NCI-H446 (cell line): ENCODE measurements around the gene CPPED1.

Experiments used
- DNase-seq, 2 experiments: peaks; one replicate each; lab custom pipeline; 2025; lab: John Stamatoyannopoulos, UW

CPPED1 gene

DNA sequence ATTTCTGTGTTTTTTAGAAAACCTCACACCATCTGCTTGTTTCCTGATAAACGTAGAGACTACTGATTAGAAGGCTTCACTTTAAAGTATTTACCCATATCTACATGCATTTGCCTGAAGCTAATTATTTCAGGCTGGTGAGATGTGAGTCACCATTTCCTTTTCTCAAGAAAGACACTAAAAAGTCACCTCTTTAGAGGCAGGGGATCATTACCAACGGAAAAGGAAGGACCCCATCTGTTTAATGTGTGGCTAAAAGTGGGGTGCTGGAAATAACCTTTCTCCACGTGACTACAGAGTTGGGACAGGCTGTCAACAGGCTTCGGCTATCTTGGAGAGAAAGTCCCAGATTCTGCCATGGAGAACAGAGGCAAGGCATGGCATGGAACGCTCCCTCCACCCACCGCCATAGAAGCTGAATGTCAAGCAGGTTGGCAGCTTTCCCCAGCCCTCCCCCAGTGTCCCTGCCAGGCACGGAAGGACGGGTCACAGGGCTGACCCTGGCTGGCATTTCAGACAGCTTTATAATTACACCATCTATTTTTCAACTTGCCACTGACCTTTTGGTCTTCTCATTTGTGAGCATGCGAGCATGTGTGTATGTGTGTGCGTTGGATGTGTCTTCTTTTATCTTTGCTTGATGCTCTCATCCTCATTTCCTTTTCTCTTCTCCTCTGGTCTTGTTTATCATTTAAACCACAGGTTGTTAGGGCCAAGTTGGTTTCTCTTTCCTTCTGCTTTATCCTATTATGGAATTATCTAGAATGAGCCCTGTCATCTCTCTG lies 157.0 kb downstream of the CPPED1 start:
- no peak for DNase-seq

DNA sequence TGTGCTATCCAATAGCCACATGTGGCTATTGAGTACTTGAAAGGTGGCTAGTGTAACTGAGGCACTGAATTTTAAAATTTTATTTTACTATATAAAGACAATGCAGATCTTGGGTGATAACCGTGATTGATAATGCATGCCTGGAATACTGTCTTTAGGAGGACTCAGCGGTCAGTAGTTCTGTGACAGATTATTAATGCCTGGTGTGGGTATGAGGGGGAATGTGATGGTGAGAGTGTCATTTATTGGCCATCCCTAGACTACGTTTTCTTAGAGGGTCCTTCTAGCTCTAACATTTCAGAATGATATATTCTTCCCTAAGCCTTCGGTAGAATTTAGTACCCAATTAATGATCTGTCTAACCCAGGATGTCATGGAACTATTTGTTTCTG lies 157.6 kb downstream of the CPPED1 start:
- DNase-seq, result no peak

DNA sequence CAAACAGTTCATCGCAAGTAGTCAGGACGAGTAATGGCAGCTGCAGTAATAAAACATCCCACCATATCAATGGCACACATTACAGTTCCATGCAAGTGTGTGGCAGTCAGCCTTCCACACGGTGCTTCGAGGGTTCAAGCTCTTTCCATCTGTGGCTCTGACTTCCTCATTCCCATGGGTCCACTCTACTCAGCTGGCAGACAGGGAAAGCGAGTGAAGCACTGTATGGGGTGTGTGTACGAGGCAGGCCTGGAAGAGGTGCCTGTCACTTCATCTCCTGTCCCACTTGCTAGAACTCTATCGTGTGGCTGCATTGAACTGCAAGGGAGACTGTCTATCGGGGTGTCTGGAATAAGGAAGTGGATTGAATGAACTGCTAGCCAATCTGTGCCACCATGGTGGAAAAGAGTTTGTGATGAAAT lies 160.6 kb downstream of the CPPED1 start:
- DNase-seq, result no peak

DNA sequence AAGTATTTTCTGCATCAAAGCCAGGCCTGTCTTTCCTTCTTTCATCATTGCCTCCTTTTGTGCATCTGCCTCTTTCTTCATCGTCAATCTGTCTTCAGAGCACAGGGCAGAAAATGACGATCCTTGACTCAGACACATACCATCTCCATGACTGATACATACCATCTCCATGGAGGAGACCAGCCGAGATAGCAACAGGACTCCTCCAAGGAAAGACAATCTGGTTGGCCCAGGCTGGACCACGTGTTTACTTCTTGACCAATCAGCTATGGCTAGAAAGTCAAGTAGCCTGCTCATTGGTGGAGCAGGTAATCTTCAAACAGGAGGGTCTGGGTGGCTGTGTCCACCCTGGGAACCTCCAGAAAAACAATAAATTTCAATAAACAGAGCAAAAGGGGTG lies 164.6 kb downstream of the CPPED1 start:
- no peak for DNase-seq

DNA sequence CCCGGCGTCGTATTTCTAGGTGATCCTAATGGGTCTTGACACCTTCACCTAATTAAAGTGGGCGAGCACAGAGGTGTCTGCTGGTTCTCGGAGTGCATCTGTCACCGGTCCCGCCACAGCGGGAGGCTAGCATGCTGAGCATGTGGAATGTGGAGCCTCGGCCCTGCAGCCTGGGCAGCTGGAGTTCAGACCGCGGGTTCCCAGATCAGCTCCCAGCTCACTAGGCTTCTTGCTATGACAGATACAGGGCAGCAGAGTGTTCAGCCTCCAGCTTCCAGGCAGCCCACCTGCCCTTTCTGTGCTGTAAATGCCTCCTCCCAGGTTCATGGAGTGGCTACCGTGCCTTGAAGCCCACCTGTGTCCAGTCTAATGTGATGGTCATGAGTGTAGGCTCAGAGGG lies 166.7 kb downstream of the CPPED1 start:
- no peak for DNase-seq

DNA sequence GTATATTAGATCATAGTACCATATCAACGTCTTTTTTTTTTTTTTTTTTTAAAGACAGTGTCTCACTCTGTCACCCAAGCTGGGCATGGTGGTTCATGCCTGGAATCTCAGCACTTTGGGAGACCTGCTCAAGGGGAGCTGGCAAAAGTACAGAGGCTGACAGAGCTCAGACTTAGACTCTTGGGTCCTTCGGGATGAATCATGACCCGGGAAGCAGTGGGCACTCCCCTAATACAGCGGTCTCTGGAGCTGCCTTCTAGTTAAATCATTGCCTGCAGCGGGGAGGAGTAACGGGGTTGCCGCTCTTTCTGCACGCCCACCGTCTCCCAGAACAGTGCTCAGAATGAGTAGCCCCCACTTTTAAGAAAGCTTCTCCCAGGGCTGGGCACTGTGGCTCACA lies 174.4 kb downstream of the CPPED1 start:
- DNase-seq, result no peak

DNA sequence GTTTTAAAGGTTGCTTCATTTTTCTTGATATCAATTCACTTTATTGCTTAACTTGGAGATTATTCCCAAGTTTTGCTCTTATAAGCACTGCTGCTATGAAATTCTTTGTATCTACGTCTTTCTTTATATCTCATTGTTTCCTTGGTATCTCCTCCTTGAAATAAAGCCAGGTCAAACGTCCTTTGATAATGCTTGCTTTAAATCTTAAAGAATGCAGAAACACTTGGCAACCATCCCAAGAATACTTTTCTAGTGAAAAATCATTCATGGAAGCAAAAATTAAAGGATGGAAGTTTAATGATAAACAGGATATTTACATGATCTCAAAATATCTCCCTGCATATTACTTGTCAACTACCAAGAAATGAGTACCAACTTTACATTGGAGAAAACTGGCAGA lies 175.2 kb downstream of the CPPED1 start:
- no peak for DNase-seq

DNA sequence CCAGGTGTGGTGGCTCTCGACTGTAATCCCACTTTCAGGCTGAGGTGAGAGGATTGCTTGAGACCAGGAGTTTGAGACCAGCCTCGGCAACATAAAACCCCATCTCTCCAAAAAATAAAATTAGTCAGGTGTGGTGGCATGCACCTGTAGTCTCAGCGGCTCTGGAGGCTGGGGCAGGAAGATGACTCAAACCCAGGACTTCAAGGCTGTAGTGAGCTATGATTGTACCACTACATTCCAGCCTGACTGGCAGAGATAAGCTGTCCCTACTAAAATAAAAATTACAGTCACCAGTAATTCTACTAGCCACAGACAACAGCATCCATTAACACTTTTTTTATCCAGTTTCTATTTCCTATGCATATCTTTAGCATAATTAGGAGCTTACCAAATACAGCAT lies 176.3 kb downstream of the CPPED1 start:
- no peak for DNase-seq

DNA sequence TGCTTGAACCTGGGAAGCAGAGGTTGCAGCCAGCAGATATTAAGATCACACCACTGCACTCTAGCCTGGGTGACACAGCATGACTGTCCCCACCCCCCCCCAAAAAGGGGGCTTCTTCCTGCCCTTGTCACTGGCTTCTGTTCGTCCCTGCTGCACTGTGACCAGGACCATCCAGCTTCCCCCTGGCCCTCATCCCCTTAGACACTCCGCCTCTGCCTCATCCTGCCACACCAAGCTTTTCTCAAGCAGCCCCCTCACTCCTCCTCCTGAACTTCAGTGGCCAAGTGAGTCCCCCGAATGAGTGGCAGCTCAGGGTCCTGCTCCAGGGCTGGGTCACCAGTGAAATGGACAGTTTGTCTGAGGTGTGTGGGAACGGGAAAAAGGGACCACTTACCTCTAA lies 177.3 kb downstream of the CPPED1 start:
- no peak for DNase-seq

DNA sequence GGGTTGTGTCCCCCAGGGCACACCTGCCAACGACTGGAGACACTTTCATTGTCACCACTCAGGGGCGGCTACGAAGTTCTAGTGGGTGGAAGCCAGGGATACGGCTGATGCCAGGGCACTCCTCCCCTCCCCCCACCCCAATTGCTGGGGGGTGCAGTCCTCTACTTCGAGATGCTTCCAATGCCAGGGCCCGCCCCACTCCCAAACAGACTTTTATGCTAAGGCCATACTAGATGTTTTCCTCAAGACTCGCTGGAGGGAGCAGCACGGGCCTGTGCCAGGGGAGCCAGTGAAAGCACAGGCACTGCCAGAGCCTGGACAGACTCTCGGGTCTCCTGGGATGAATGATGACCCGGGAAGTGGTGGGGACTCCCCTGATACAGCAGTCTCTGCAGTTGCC lies 178.0 kb downstream of the CPPED1 start:
- no peak for DNase-seq

DNA sequence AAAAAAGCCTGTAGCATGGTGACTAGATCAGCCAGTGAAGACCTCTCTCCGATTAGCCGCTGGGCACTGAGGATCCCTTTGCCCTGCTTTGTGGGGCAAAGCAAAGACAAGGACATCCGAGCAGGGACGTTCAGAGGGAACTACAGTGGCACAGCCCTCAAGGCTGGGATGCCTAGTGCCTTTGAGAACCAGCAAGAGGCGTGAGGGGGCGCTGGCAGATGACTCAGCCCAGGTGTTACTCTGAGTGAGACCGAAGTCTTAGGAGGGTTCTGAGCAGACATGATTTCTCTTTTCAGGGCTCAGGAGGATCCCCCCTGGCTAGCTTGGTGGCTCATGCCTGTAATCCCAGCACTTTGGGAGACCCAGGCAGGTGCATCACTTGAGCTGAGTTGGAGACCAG lies 178.6 kb downstream of the CPPED1 start:
- DNase-seq, result no peak

DNA sequence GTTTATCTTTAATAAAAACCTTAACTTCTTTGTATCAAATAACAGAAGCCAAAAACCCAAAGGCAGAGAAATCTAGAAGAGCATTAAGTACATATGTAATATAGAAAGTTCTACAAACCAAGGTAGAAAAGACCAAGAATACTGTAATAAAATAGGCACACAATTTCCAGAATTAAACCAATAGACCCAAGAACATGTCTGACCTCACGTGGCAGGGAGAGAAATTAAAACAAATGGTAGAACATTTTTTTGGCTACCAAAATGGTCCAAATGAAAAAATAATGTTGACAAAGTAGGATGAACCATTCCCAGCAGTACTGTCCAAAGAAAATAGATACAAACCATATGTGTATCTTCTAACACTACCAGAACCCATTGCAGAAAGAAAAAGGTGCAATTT lies 183.5 kb downstream of the CPPED1 start:
- DNase-seq, result no peak

DNA sequence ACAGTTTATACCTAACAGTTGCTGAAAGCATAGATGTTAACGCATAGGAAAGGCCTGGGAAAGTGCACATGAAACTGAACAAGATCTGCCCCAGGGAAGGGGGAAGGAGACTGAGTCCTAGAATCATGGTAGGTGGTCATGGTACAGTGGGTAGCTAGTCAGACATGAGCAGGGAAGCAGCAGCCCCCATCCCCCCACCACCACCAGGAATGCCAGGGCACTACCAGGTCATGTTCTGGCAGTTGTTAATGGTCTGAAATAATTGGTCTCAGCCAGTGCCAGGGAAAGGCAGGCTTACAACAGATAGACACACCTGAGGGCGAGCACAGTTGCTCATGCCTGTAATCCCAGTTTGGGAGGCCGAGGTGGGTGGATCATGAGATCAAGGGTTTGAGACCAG lies 185.2 kb downstream of the CPPED1 start:
- no peak for DNase-seq

DNA sequence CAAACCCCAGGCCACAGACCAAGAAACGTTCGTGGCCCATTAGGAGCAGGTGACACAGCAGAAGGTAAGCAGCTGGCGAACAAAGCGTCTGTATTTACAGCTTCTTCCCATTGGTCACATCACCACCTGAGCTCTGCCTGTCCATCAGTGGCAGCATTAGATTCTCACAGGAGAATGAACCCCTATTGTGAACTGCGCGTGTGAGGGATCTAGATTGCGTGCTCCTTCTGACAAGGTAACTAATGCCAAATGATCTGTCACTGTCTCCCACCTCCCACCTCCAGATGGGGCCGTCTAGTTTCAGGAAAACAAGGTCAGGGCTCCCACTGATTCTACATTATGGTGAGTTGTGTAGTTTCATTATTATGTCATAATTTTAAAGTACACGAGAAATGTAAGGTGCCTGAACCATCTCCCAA lies 186.3 kb downstream of the CPPED1 start:
- no peak for DNase-seq

DNA sequence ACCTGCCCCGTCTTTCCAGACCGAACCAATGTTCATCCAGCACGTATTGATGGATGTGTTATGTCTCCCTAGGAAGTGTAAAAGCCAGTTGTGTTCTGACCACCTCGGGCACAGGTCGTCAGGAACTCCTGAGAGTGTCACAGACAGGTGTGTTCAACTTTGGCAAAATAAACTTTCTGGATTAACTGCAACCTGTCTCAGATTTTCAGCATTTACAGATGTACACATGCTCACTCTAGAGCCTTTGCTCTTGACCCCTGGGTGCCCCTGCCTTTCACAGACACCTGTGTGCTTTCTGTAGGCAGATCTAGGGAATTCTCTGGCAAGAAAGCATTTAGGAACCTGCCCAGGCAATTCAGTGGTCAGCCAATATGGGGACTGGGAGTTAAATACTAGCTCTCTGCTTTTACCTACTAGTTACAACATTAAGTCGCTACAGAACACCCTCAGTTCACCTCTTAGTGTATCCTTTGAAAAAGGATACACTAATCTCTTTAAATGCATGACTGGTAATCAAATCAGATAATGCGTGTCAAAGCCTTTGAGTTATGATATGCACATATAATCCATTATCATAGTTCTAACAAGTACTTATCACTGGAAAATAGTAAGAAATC lies 188.9 kb downstream of the CPPED1 start:
- DNase-seq, result no peak

DNA sequence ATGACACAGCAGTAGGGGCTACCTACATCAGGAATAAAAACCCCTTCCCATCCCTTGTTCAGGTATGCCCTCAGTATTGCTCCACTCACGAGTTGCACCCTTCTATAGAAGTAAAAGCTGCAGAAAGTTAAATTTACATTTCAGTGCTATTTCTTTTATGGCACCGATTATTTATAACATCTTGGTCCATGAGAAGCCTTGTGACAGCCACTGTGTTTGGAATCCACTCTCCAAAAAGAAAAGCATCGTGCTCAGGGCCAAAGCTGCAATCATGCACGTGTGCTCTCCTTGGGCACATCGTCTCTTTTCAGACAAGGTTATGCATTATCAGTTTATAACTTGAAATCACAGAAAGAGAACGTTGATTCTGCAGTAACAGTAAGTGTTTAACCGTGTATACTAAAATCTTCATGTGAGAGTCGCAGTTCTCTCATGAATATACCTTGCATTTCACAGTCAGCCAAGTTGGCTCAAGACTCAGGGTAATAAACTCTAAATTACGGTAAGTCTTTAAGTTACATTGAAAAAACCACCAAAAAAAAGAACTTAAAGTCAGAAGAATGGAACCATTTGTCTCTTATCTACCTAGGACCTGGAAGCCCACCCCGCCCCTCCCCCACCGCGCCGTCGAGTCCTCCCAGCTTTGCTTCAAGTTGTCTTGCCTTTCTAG lies 189.6 kb downstream of the CPPED1 start:
- no peak for DNase-seq

DNA sequence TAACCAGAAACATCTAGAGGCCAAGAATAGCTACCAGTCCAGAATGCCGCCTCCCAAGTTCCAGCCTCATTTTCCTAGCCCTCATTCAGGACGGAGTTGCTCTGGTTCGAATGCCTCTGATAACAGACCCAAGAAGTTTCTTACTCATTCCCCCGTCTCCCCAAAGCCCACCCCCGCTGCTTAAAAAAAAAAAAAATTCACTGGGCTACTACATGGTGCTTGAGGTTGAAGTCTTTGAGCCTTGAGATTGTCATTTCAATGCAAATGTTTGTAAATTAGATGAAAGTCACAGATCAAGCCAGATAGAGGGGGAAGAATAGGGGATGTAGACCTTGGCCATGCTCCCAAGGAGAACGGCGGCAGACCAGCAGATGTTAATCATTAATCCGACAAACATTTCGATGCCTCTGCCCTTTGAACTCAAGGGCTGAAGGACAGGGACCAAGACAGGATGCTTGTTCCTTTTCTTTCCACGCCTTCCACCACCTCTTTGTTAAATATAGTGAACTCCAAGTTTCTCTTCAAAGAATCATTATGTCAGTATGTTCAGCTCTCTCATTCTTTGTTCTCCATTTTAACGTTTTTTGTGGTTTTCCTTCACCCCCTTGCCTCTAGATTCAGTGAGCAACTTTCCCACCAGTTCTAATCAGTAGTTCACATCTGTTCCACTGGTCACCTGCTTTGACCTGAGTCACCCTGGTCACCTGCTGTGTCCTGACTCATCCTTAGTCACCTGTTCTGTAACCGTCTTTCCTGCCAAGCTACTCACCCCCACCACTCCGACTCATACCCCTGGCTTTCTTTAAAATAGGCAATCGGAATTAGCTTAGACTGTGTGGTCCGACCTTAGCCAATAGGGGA lies 190.3 kb downstream of the CPPED1 start:
- DNase-seq, result no peak

DNA sequence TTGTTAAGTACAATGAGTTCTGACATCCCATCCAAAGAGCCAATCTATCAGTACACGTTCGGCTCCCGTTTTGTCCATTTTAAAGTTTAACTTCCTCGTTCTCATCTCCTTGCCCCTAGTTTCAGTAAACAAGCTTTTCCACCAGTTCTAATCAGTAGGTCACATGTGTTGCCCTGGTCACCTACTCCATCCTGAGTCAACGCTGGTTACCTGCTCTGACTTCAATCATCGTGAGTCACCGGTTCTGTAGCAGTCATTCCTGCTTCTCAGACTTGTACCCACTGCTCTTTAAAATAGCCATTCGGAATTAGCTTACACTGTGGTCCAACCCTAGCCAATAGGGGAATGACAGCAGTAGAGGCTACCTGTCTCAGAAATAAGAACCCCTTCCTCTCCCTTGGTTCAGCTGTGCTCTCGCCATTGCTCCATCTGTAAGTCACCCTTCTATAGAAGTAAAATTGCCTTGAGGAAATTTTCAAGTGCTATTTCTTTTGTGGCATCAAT lies 191.0 kb downstream of the CPPED1 start:
- DNase-seq, result no peak

DNA sequence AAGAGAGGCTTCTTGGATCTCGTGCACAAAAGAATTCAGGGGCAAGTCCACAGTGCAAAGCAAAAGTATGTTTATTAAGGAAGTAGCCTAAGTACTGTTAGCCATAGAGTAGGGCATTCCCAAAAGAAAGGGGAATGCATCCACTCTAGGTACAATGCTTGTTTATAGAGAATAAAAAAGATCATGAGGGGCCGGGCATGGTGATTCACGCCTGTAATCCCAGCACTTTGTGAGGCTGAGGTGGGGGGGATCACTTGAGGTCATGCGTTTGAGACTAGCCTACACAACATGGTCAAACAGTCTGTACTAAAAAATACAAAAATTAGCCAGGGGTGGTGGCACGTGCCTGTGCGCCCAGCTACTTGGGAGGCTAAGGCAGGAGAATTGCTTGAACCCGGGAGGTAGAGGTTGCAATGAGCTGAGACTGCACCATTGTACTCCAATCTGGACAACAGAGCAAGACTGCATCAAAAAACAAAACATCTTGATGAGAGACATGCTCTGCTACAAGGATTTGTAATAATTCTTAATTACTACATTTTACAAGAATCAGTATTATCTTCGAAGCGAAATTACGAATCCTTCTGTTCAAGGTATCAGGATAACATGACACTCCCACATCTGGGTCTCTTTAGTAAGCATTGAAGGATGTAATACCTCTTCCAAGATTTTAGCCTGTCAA lies 191.6 kb downstream of the CPPED1 start:
- DNase-seq, result no peak

DNA sequence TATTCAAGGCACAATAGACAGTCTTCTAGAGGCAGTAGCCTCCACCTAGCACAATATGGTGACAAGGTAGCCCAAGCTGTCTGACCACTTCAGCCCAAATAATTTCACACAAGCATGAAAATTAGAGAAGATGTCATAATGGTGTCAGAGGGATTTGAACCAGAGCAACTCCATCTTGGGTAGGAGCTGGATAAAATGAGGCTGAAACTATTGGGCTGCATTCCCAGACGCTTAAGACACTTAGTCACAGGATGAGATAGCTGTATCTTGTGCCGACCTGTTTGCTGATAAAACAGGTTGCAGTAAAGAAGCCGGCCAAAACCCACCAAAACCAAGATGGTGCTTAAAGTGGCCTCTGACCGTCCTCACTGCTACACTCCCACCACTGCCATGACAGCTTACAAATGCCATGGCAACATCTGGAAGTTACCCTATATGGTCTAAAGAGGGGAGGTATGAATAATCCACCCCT lies 192.6 kb downstream of the CPPED1 start:
- DNase-seq, result no peak

DNA sequence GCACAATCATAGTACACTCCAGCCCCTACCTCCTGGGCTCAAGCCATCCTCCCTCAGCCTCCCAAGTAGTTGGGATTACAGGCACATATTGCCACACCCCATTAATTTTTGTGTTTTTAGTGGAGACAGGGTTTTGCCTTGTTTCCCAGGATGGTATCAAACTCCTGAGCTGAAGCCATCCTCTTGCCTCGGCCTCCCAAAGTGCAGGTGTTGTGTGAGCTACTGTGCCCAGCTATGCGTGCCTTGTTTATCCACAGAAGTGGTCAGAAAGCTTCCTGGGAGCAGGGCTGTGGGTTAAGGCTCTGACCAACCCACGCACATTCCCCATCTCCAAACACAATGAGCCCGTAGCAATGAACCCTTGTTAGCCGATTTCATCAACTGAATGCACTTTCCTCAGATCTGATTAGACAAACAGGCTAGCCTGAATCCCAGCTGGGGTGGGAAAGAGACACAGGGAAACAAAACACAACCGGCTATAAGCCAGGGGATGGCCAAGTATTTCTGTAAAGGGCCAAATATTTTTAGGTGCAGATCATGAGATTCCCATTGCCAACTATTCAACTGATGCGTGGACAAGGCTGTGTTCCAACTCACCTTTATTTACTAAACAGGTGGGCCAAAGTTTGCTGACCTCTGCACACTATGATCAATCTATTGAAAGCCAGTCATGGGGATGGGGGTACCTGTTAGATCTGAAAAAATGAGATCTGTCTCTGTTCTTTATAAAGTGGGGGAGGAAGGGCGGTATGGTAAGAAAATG lies 193.6 kb downstream of the CPPED1 start:
- no peak for DNase-seq
